Measurements from ENCODE around the gene ZNF692. TPM values are rescaled to one million over a fixed set of nuclear protein-coding genes. Genes with fewer than 3 reads are reported as not detected.

Gene ZNF692
- total RNA-seq, 4 donors from 2014 or later, result 21.2 to 43.5 (median 29.2) TPM

- H3K27ac ChIP-seq, result peak overlapping the region; percentile 93 to 98
- intact Hi-C loops (cut with DNase I; ENCODE audit: low total_unique reads), result no loop called here
- no peak for DNase-seq
- peak overlapping the region; percentile 89 to 99 for H3K4me3 ChIP-seq
- H3K27me3 ChIP-seq, result no peaks in the 10 kb centered on the region
- TF ChIP-seq, protein P1, sequence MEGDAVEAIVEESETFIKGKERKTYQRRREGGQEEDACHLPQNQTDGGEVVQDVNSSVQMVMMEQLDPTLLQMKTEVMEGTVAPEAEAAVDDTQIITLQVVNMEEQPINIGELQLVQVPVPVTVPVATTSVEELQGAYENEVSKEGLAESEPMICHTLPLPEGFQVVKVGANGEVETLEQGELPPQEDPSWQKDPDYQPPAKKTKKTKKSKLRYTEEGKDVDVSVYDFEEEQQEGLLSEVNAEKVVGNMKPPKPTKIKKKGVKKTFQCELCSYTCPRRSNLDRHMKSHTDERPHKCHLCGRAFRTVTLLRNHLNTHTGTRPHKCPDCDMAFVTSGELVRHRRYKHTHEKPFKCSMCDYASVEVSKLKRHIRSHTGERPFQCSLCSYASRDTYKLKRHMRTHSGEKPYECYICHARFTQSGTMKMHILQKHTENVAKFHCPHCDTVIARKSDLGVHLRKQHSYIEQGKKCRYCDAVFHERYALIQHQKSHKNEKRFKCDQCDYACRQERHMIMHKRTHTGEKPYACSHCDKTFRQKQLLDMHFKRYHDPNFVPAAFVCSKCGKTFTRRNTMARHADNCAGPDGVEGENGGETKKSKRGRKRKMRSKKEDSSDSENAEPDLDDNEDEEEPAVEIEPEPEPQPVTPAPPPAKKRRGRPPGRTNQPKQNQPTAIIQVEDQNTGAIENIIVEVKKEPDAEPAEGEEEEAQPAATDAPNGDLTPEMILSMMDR (IDR thresholded peaks at IDR 0.05), result no peak
- TF ChIP-seq POLR2A (IDR thresholded peaks at IDR 0.05), result no peak
- H3K36me3 ChIP-seq, result no peaks in the 10 kb centered on the region
- H3K4me1 ChIP-seq, result peaks cover 0 to 24% of the 10 kb centered on the region in 2 donors
- no peaks in the 10 kb centered on the region for H3K9me3 ChIP-seq
These were observed 33.7 kb downstream of the ZNF692 start for GRCh38 chr1:248825136-248825535.

GRCh38 chr1:248824701-248825100 is 34.2 kb downstream of the ZNF692 start:
- no peak for DNase-seq
- no peaks in the 10 kb centered on the region for H3K27me3 ChIP-seq
- peaks cover 0 to 24% of the 10 kb centered on the region in 2 donors for H3K4me1 ChIP-seq
- H3K9me3 ChIP-seq, result no peaks in the 10 kb centered on the region
- H3K27ac ChIP-seq, result peak overlapping the region; percentile 93 to 98
- TF ChIP-seq, protein P1 (IDR thresholded peaks at IDR 0.05), result no peak
- intact Hi-C loops (cut with DNase I; ENCODE audit: low total_unique reads), result no loop called here
- peak overlapping the region; percentile 89 to 99 for H3K4me3 ChIP-seq
- no peaks in the 10 kb centered on the region for H3K36me3 ChIP-seq

- no peak for DNase-seq
- Histone ChIP-seq H3K4me3 (peak overlapping the region in 1 of 2 donors; percentile 89), H3K9me3 (no peaks in the 10 kb centered on the region), H3K27ac (no peak overlapping the region), H3K4me1 (peaks cover 0 to 24% of the 10 kb centered on the region in 2 donors), H3K27me3 (no peaks in the 10 kb centered on the region), H3K36me3 (no peaks in the 10 kb centered on the region)
- TF ChIP-seq, protein P1 (IDR thresholded peaks at IDR 0.05), result no peak
- TF ChIP-seq POLR2A (IDR thresholded peaks at IDR 0.05), result no peak
- intact Hi-C loops (cut with DNase I; ENCODE audit: low total_unique reads), result no loop called here
These were observed 34.6 kb downstream of the ZNF692 start for GRCh38 chr1:248824301-248824700.

GRCh38 chr1:248823517-248824001 is 35.3 kb downstream of the ZNF692 start:
- no peak overlapping the region for H3K27ac ChIP-seq
- intact Hi-C loops (cut with DNase I; ENCODE audit: low total_unique reads), result no loop called here
- H3K4me3 ChIP-seq, result no peak overlapping the region

More at GRCh38 chr1:248823517-248824001, 35.3 kb downstream of the ZNF692 start:
- no peaks in the 10 kb centered on the region for H3K36me3 ChIP-seq
- TF ChIP-seq, protein P1 (IDR thresholded peaks at IDR 0.05), result no peak
- TF ChIP-seq POLR2A (IDR thresholded peaks at IDR 0.05), result no peak
- no peaks in the 10 kb centered on the region for H3K27me3 ChIP-seq
- H3K4me1 ChIP-seq, result peaks cover 0 to 24% of the 10 kb centered on the region in 2 donors
- H3K9me3 ChIP-seq, result no peaks in the 10 kb centered on the region
- no peak for DNase-seq
